B cell (primary cell): ENCODE measurements around the gene PTMA. TPM values are rescaled to one million over a fixed set of nuclear protein-coding genes. Genes with fewer than 3 reads are reported as not detected.
A peak's percentile ranks its signal among the peaks of the same experiment; 100 is the strongest.

Experiments
- ATAC-seq: fragments of 200-7000 bp; cut with Tn5 transposase; one replicate; pipeline ENCODE4 v1.10.0; 2021; ENCODE audit warnings: low read depth, mild to moderate bottlenecking, moderate number of reproducible peaks, moderate library complexity
- CTCF ChIA-PET: fragments of 350-600 bp; sonication (Branson Sonifier 250); formaldehyde crosslinking; loops from one replicate; lab custom pipeline; 2021; ENCODE audit warnings: antibody characterized with exemption, inconsistent platforms; lab: Charles Lee
- POLR2A ChIA-PET: fragments of 350-600 bp; sonication (Branson Sonifier 250); formaldehyde crosslinking; loops from one replicate; lab custom pipeline; 2021; ENCODE audit warnings: antibody characterized with exemption; lab: Charles Lee
- DNase-seq: peaks from one replicate; pipeline ENCODE4 v3.0.0; 2013
- H2AFZ ChIP-seq: 2 replicates; pipeline ENCODE4 v1.6.1; 2012; ENCODE audit warnings: mild to moderate bottlenecking, low read depth, low read length; ENCODE audit not compliant: insufficient read depth, poor library complexity, severe bottlenecking
- H3K27ac ChIP-seq, 2 donors: 1 replicate in 1 of 2; 2 replicates in 1 of 2; pipeline ENCODE4 v1.5.1; 2012 to 2013; ENCODE audit warnings: low read length in 2 of 2, mild to moderate bottlenecking in 2 of 2, moderate library complexity in 1 of 2
- H3K27me3 ChIP-seq, 4 experiments: fragments of 200-600 bp in 1 of 4; sonication (generic) in 1 of 4; replicated peaks in 1 of 4; 1 replicate in 2 of 4; 2 replicates in 2 of 4; pipeline versions ENCODE4 v1.6.1 to v1.7.0; 2013 to 2016; ENCODE audit warnings: low read length in 3 of 4, mild to moderate bottlenecking in 2 of 4, mixed read lengths in 1 of 4, moderate library complexity in 1 of 4; ENCODE audit not compliant: insufficient read depth in 4 of 4, control insufficient read depth in 3 of 4; ENCODE audit errors: control extremely low read depth in 1 of 4
- H3K36me3 ChIP-seq, 2 experiments: replicated peaks in 1 of 2; 1 replicate in 1 of 2; 2 replicates in 1 of 2; pipeline versions ENCODE4 v1.6.1 to v1.7.1; 2013; ENCODE audit warnings: low read length in 1 of 2; ENCODE audit not compliant: insufficient read depth in 2 of 2, control insufficient read depth in 1 of 2; ENCODE audit errors: control extremely low read depth in 1 of 2, extremely low read depth in 1 of 2
- H3K4me1 ChIP-seq, 2 donors: fragments of 200-600 bp in 1 of 2; sonication (generic) in 1 of 2; 1 replicate in 1 of 2; 2 replicates in 1 of 2; pipeline versions ENCODE4 v1.5.1 to v1.6.1; 2013 to 2017; ENCODE audit warnings: low read length in 2 of 2; ENCODE audit not compliant: control insufficient read depth in 2 of 2, insufficient read depth in 2 of 2
- H3K4me2 ChIP-seq: replicated peaks from 2 replicates; pipeline ENCODE3; 2012; ENCODE audit warnings: mild to moderate bottlenecking, low read depth, low read length; ENCODE audit not compliant: poor library complexity, severe bottlenecking
- H3K4me3 ChIP-seq, 5 experiments: fragments of 200-600 bp in 1 of 5; sonication (generic) in 1 of 5; 1 replicate in 3 of 5; 2 replicates in 2 of 5; pipeline versions ENCODE4 v1.5.1 to v1.7.0; 2011 to 2016; ENCODE audit warnings: low read length in 4 of 5, mild to moderate bottlenecking in 4 of 5, low read depth in 2 of 5, control low read depth in 1 of 5, moderate library complexity in 1 of 5; ENCODE audit not compliant: insufficient read depth in 1 of 5; ENCODE audit errors: control extremely low read depth in 1 of 5, extremely low read depth in 1 of 5
- H3K79me2 ChIP-seq: fragments of 200-600 bp; sonication (generic); one replicate; pipeline ENCODE4 v1.6.0; 2016; ENCODE audit warnings: low read length; ENCODE audit not compliant: control insufficient read depth, insufficient read depth
- H3K9ac ChIP-seq: fragments of 200-600 bp; sonication (generic); 2 replicates; pipeline ENCODE4 v1.6.1; 2017; ENCODE audit warnings: mild to moderate bottlenecking, low read length, moderate library complexity
- H3K9me3 ChIP-seq, 3 donors: one replicate each; pipeline versions ENCODE4 v1.6.1 to v1.7.1; 2013; ENCODE audit warnings: low read length in 2 of 3; ENCODE audit not compliant: control insufficient read depth in 2 of 3, insufficient read depth in 1 of 3; ENCODE audit errors: control extremely low read depth in 1 of 3
- H4K20me1 ChIP-seq: 2 replicates; pipeline ENCODE4 v1.6.0; 2012; ENCODE audit warnings: mild to moderate bottlenecking, low read length; ENCODE audit not compliant: insufficient read depth, control insufficient read depth, poor library complexity, severe bottlenecking
- H3K27ac Mint-ChIP-seq: one replicate; pipeline ENCODE4 v1.8.0; 2021; ENCODE audit warnings: mixed read lengths
- H3K27me3 Mint-ChIP-seq: one replicate; pipeline ENCODE4 v1.8.0; 2021; ENCODE audit warnings: mixed read lengths
- H3K4me1 Mint-ChIP-seq: one replicate; pipeline ENCODE4 v1.8.0; 2021; ENCODE audit warnings: mixed read lengths
- H3K4me3 Mint-ChIP-seq: one replicate; pipeline ENCODE4 v1.8.0; 2021; ENCODE audit warnings: mixed read lengths
- H3K9me3 Mint-ChIP-seq: one replicate; pipeline ENCODE4 v1.8.0; 2022; ENCODE audit warnings: mixed read lengths; ENCODE audit not compliant: insufficient read depth
- CTCF ChIP-seq: fragments of 200-600 bp; IDR thresholded peaks from one replicate; pipeline ENCODE4 v1.8.0; 2022; ENCODE audit warnings: antibody characterized with exemption, mild to moderate bottlenecking
- EZH2 ChIP-seq: IDR thresholded peaks from 2 replicates; pipeline ENCODE4 v1.6.1; 2012; ENCODE audit warnings: borderline replicate concordance, low read depth, mild to moderate bottlenecking, moderate library complexity, low read length; ENCODE audit not compliant: insufficient read depth, poor library complexity, severe bottlenecking
- WGBS: methylation state at CpG from one replicate; pipeline ENCODE4 v1.1.5; 2013; ENCODE audit warnings: missing lambda C conversion rate; ENCODE audit not compliant: insufficient coverage; 5-methylcytosine and 5-hydroxymethylcytosine counted together
- intact Hi-C: fragments of 100-400 bp; cut with micrococcal nuclease; formaldehyde crosslinking; loops from one replicate; pipeline ENCODE4 v1.10.0; 2022
- polyA plus RNA-seq: library from polyadenylated mRNA; depleted of rRNA; stranded (reverse); fragments of >200 nt; gene quantifications from 2 replicates; pipeline ENCODE4 v1.2.3, GENCODE V29; 2012
- total RNA-seq, 2 donors: library from RNA; stranded (reverse); fragments of 120-200 nt in 1 of 2; gene quantifications; 1 replicate in 1 of 2; 2 replicates in 1 of 2; pipeline versions ENCODE4 v1.2.3 to v1.2.4, GENCODE V29; 2013 to 2022

The PTMA gene
- total and polyA plus RNA-seq, 2 donors (not counting 1 experiment from before 2014, with no cell fraction given): 713 to 2,282 TPM

GRCh38 chr2:231710799-231711676 lies 2.7 kb downstream of the PTMA start:
- ATAC-seq: no peak
- Mint-ChIP-seq H3K4me3 (peak overlapping the region; percentile 95), H3K9me3 (no peaks in the 10 kb centered on the region), H3K4me1 (peaks cover 52% of the 10 kb centered on the region), H3K27me3 (no peaks in the 10 kb centered on the region), H3K27ac (peak overlapping the region; percentile 97)
- H4K20me1 ChIP-seq: peaks cover 58% of the 10 kb centered on the region
- H3K27me3 ChIP-seq: no peaks in the 10 kb centered on the region
- H3K4me2 ChIP-seq: peak overlapping the region; percentile 94
- intact Hi-C loops: no loop called here
- ChIA-PET CTCF (interaction anchor here (1.3 to 11.9 kb wide), 5 partner anchors 30 to 100 kb away, joined by 4 to 785 read pairs (median 122); no protein-coding TSS in a partner anchor), POLR2A (interaction anchor here (1.1 to 6.5 kb wide), 5 partner anchors 25 to 99 kb away, joined by 5 to 169 read pairs (median 69); no protein-coding TSS in a partner anchor)
- H2AFZ ChIP-seq: no peak overlapping the region
- H3K4me1 ChIP-seq: peaks cover 35 to 58% of the 10 kb centered on the region in 2 donors
- peak overlapping the region; percentile 80 to 93 for H3K27ac ChIP-seq
- peak overlapping the region; percentile 99 for H3K9ac ChIP-seq
- peaks cover 0 to 32% of the 10 kb centered on the region in 2 experiments for H3K36me3 ChIP-seq
- no peaks in the 10 kb centered on the region for H3K9me3 ChIP-seq
- under 1% methylated on average over 39 of the region's 43 CpGs for WGBS
- TF ChIP-seq CTCF: no peak
- TF ChIP-seq EZH2: no peak
- peaks cover 67% of the 10 kb centered on the region for H3K79me2 ChIP-seq
- peak overlapping the region; percentile 73 to 99 (median 98) for H3K4me3 ChIP-seq
- DNase-seq: peak; percentile 53
